ENCODE measurements around the gene CD164L2.
A peak's percentile ranks its signal among the peaks of the same experiment; 100 is the strongest.

The CD164L2 gene

DNA sequence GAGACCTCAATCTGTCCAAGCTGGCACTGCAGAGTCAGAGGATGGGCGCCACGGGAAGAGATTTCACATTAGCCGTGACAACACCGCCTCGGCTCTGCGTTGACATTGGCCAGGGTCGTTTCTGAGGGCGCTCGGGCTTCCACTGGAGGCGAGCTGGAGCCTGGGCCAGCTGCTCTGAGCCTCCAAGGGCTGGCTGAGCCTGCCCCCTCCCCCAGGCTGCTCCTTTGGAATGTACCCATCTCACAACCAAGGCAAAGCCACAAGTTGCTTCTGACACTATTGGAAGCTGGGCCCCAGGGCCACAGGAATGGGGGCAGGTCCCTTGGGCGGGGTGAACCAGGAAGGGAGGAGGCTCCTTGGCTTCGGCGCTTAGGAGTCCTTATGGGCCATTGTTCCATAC, 21.9 kb upstream of the CD164L2 start:
- DNase-seq (ENCODE audit: low read depth): no peak

DNA sequence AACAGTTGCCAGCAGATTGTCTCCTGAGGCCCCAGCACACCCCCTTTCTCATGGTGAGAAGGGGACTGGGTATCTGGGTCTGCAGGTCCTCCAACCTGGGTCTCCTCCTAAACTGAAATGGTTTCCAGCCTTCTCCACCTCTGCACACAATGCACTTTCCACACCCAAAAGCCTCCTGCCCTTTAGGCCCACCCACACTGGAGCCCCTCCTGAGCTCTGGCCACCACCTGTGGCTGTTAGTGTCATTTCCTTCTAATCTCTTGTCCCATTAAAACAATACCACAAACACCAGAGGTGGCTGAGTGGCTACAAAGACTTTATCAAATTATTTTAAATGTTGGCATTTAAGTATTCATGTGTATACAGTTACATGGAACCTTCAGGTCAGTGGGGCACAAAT, 20.8 kb upstream of the CD164L2 start:
- no peak for DNase-seq (ENCODE audit: low read depth)

DNA sequence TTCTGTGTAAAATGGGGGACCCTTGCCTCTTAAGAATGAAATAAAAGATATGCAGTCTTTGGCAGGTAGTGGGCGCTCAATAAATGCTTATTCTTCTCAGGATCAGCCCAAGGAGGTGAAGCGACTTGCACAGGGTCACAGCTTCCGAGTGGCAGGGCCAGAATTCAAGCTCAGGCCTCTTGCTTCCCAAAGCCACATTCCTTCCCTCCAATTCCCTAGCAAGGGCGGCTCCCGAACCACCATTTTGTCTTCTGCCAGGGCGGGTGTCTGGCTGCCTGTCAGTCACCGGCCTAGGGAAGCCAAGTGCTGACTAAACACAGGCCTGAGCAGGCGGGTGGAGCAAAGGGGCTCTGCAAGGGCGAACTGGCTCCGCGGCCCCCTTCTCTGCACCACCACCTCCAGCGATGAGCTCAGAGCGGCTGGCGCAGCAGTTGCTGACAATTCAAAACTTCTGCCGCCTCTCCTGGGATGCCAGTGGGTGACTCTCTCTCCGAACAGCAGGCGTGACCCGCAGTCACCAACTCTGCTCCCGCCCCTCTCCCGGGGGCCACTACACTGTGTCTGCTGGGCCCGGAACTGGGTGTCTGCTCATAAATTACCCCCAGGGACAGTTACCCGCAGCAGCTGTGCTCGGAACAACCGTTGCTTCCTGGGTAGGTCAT, 20.1 kb upstream of the CD164L2 start:
- no peak for DNase-seq (ENCODE audit: low read depth)

DNA sequence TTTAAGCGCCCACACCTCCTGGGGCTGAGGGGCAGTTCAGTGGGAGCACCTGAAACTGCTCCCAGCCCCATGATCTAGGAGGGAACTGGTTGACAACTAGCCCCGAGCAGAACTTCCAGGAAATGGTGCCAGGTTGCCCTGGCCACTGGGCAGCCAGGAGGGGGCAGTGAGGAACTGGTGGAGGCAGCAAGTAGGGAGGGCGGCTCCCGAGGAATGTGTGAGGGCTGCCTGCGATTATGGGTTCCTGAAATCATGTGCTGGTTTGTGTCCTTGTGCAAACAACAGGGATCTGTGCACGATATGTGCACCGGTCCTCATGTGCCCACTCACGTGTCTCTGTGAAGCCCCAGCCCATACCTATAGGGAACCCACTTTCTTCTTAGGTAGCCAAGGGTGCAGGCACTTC, 19.2 kb upstream of the CD164L2 start:
- DNase-seq (ENCODE audit: low read depth): no peak

DNA sequence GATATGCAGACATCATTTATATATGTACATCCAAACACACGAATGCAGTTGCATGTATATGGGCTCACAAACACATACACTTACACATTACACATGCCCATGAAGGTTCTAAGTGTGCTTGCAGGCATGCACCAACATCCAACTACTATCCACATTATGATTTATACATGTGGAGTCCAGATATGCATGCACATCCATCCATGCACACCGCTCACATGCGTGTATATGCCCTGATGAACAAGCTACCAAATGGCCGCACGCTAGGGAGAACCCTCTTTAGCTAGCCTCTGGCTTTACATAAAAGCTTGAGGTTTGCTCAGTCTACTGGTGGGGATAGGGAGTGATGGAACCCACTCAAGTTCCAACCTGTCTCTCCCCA, 17.8 kb upstream of the CD164L2 start:
- no peak for DNase-seq (ENCODE audit: low read depth)

DNA sequence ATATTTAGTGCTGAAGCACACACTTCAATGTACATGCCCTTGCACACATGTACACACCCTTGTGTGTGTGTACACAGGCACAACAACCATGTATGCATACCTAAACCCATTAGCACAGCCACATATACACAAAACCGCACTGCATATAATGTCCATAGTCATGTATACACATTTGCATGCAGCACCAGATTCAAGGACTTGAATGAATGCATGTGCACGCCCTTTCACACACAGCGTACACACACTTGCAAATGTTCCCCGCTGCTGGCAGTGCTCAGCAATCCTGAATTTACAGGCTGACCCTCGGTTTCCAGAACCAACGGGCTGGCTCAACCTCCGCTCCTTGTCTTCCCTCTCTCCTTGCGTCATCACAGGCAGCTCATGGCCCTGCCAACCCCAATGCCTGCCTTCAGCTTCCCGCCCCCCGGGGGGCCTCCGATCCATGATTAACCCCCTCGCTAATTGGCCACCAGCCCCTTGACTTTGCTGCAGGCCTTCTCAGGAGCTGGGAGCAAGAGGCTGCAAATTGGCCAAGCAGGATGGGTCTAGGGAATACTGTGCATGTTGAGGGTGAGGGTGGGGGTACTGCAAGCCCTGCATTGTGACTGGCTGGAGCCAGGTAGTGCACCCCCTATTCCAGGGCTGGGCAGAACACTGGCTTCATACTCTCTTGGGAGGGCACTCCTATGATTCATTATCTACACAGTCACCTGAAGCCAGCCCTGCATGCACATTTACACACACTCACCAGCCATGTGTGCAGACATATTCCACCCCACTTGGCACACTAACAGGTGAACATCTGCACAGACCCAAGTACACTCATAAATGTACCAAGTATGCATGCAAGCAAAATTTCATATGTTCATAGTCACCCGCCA, 17.2 kb upstream of the CD164L2 start:
- DNase-seq (ENCODE audit: low read depth): no peak

DNA sequence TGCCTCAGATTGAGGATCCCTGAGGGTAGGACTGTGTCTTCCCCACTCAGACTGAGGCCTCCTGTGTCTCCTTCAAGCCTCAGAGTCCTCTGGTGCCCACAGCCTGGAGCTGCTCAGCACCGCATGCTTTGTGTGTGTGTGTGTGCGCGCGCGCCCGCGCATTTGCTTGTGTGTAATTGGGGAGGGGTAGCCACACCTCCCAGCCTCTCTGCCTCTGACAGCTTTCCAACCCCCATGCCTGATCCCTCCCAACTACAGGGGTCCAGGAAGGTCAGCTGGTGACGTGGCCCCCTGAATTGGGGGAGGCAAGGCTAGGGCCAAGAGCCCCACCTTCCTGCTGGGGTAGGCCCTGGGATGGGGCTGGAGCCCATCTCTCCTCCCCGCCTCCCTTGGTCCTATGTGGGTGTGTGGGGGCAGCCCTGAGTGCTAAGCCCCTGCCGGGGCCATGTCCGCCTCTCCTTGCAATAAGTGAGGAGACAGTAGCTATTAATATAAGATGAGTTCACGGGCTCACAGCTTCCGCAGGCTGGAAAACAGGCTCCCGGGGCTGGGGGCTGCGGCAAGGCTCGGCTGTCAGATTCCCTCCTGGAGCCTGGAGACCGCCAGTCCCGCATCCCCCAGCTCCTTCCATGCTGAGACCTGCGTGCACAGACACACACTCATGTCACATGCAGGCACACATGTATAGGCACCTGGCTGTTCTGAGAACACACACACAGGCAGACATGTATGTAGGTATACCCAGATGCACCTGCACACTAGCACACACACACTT, 16.3 kb upstream of the CD164L2 start:
- DNase-seq (ENCODE audit: low read depth): no peak

DNA sequence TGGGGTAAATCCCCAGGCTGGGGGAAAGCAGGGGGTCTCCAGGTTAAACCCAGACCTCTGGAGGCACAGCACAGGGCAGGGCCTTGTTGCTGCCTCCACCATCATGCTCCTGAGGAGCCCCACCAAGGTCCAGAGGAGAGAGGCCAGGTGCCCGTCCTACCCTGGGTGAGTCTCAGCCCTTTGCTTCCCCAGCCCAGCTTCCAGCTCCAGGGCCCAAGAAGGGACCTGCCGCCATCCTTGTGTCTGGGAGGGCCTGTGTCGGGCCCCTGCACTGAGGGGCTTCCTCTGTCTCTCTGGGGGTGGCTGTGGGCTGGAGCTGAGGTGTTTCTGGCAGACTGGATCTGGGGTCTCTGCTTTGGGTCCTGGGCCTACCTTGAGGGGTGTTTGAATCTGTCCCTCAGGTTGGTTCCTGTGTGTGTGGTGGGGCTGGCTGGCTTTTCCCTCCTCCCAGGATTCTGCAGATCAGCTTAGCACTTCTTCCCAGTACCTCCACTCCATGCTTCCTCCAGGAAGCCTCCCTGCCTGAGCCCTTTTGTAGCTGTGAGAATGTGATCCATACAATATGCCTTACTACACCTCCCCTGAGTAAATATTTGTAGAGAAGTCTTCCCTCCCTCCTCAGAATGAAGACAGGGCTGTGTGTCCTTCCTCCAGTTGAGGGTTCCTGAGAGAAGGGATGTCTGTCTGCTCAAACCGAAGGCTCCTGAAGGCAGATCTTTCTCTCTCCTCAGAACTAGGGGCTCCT, 15.4 kb upstream of the CD164L2 start:
- no peak for DNase-seq (ENCODE audit: low read depth)

DNA sequence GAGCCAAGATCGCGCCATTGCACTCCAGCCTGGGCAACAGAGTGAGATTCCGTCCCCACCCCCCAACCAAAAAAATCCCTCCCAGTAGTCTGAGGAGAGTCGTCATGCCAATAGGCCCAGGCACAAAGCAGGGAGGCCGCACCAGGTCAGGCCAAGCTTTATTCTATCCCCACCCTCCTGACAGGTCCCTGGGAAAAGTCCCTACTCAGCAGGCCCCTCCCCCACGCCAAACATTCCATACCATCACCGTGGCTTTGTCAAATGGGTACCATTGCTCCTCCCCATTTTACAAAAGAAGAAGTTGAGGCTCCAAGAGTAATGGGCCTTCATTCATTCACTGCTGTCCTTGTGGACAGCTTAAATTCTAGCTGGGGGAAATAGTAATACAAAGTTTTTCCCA, 14.6 kb upstream of the CD164L2 start:
- no peak for DNase-seq (ENCODE audit: low read depth)

DNA sequence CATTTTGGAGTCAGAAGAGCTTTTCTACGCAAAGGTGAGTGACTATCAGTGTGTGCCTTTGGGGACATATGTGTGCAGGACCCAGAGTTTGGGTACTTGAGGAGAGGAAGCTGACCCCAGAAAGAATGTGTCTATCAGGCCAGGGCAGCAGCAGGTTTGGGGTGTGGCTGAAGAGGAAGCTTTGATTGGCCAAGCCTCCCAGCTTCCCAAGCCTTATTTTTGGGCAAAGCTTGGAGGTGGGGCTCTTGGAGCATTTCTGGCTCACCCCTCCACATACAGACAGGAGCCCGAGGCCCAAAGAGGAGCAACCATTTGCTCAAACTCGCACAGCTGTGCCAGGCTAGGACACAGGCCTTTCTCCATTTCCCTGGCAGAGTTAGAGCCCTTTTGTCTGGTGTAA, 14.0 kb upstream of the CD164L2 start:
- DNase-seq (ENCODE audit: low read depth): no peak

DNA sequence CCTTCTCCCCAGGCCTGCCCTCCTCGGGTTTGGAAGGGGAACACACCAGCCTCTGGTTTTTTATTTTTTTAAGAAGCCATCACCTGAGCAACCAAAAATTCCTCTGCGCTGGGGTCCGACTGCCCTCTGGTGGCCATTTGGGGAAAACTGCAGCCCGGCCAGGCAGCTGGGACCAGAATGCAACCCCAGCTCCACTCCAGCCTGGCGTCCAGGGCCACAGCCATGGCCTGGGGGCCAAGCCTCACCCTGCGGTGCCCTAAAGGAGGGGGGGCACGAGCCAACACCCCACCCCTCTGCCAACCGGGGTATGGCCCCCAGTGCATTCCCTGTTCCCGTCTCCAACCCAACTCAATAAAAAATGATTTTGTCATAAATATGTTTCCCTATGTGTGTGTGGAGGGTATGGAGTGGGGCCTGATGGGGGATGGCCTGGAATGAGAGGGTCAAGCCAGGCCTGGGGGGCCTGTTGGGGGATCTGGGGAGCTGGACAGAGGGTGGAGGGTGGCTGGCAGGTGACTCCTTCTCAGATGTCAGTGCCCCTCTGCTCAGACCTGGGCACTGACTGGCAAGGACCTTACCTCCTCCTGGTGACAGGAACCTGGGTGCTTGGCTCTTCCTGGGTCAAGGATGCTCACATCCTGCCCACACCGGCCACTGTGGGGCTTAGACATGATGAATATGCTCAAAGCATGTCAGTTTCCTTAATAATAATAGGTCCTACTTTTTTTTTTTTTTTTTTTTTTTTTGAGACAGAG, 12.5 kb upstream of the CD164L2 start:
- peak; percentile 63 for DNase-seq (ENCODE audit: low read depth)

DNA sequence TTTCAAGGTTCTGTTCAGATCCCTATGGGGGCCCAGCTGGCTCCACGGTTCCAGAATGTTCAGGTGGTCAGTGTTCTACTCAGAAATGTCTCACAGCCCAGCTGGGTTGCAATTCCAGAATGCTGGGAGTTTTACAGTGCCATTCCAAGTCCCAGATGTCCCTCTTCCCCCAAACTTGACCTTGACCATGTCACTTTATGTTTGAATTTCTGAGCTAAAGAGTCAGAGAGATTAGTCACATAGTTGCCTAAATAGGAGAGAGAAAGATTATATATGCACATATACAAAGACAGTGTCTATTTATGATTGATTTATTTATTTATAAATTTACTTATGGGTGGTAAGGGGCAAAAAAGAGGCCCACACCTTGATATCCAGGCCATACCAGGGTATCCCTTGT, 11.8 kb upstream of the CD164L2 start:
- DNase-seq (ENCODE audit: low read depth): no peak

DNA sequence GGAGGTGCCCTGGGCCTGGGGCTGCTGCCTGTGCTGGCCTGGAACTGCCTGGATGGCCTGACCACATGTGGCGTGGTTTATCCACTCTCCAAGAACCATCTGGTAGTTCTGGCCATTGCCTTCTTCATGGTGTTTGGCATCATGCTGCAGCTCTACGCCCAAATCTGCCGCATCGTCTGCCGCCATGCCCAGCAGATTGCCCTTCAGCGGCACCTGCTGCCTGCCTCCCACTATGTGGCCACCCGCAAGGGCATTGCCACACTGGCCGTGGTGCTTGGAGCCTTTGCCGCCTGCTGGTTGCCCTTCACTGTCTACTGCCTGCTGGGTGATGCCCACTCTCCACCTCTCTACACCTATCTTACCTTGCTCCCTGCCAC, 11.1 kb upstream of the CD164L2 start:
- DNase-seq (ENCODE audit: low read depth): no peak

DNA sequence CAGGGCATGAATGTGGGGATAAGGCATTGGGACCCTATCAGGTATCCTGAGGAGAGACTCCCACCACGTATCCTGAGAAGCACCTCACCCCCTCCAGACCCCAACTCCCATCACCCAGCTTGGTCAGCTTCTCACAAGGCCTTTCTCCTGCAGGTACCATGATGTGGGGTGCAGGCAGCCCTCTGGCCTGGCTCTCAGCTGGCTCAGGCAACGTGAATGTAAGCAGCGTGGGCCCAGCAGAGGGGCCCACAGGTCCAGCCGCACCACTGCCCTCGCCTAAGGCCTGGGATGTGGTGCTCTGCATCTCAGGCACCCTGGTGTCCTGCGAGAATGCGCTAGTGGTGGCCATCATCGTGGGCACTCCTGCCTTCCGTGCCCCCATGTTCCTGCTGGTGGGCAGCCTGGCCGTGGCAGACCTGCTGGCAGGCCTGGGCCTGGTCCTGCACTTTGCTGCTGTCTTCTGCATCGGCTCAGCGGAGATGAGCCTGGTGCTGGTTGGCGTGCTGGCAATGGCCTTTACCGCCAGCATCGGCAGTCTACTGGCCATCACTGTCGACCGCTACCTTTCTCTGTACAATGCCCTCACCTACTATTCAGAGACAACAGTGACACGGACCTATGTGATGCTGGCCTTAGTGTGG, 10.6 kb upstream of the CD164L2 start:
- DNase-seq (ENCODE audit: low read depth): no peak

DNA sequence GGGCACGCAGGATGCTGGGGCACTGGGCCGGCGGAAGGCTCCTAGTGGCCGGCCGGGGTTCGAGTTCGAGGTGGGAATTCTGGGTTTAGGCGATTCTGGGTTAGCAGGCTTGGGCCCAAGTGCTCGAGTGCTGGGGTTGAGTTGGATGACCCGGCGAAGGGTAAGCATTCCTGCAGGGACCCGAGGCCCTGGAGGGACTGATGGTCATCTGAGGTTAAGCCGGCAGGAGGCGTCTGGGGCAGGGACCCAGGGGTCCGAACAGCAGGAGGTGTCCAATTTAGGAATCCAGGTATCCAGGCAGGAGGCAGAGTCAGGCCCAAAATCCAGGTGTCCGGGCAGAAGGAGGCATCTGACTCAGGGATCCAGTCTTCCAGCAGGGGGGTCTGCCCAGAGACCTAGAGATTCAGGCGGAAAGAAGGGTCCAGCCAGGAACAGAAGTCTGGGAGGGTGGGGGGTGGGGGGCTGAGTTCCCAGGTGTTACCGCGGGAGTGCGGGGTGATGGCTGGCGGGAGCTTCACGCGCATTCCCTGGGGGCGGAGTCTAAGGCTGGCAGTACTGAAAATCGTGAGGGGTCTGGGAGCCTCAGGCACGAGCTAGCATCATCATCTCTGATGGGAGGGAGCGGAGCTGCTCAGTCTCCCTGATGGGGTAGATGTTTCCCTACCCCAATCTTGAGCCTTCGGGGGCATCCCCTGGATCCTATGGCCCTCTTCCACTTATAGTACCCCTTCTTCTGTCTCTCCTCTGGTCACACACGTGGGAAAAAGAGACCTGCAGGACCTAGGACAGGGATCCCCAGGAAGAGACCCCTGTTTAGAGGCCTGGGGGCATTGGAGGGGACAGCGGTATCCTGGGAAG, 9.9 kb upstream of the CD164L2 start:
- DNase-seq (ENCODE audit: low read depth): no peak

DNA sequence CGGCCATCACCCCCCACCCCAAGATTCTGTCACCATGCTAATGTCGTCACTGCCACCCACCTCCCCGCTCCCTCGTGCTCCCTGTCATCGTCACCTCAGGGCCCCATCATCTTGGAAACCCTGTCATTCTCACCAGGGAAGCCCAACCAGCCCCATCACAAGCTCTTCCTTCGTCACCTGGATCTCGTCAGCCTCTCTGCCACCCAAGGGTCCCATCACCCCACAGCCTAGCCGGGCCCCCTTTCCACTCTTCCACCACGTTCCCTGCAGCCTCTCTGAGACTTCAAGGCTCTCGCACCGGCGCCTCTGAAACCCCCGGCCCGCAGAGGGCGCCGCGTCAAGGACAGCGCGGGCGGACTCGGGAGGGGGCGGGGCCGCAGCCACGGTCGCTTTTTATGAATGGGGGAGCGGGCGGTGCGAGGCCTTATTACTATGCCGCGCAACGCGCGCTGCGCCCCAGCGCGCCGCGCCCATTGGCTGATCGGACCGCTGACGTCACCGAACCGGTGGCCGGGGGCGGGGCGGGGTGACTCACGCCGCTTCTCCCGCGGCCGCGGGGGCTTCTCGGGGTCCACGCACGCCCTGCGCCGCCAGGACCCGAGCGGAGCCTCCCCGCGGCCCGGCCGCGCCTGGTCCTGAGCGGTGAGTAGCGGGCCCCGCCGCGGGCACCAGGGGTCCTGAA, 9.1 kb upstream of the CD164L2 start, which contains the start of gene GPR3:
GPR3 (plus strand) TSS at position 527 of the 682 bp plus-strand sequence. CDS start 1,177 bp downstream, outside the sequence.
- peak; percentile 87 for DNase-seq (ENCODE audit: low read depth)

DNA sequence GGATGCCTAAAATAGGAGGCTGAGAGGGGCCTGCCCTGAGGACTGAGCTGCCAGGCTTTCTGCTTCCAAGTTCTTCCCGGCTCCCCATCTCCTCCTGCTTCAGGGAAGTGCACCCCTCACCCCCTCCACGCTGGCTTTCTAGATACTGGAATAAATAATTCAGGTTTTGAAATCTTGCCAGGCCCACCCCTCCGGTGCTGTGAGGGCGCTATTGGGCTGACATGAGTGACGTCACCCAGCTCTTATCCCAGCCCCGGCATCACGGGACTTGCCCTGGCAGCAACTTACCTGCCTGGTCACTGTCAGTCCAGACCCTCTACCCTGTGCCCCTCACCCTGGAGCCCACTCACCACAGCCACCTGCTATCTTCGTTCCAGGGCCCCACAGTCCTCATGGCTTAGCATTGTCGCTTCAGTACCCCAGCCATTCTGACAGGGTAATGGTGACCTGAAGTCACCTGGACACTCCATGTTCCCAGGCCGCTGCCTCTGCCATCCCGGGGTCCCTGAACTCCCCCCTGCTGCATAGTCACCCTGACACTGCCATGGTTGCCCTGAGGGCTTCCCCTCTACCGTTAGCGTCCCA, 8.5 kb upstream of the CD164L2 start:
- DNase-seq (ENCODE audit: low read depth): no peak

DNA sequence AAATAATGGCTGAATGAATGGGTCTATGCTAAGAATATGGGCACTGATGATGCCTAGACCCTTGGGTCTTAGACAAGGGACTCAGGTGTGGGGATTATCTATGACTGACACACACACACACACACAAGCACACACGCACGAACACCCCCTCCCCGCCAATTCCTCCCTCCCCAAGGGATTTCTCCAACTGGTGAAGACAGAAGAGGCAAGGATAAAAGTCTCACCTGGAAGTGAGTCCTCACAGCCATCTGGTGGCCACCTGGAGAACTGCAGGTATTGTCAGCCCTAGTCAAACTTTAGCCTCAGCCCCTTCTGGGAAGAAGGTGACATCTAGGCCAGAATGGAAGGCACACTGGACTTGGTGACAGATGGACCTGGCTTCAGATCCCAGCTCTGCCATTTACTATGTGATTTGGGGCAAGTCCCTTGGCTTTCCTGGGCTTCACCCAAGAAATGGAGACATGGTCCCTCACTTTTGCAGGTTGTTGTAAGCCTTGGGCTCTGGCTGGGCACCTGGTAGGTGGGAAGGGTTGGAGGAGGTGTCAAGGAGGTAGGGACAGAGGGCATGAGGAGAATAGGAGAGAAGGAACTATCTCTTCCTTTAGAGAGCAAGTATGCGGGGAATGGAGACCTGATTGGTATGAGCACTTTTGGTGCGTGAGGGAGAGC, 5.3 kb upstream of the CD164L2 start:
- DNase-seq (ENCODE audit: low read depth): peak; percentile 67

Measured in stimulated activated CD8-positive, alpha-beta memory T cell treated with anti-CD3 and anti-CD28 coated beads, Interleukin-15, amount 100 ng/mL, for 1 hour (primary cell).